ENCODE data around the gene STIM2.
"Not testable (repeated sequence)": the region's sequence is repeated elsewhere in the genome, so short reads cannot be mapped to it uniquely, and the experiment has no call there.

Gene STIM2

GRCh38 chr4:26953366-26953765, 92.7 kb downstream of the STIM2 start:
- DNase-seq (ENCODE audit: low read depth): no peak

DNA sequence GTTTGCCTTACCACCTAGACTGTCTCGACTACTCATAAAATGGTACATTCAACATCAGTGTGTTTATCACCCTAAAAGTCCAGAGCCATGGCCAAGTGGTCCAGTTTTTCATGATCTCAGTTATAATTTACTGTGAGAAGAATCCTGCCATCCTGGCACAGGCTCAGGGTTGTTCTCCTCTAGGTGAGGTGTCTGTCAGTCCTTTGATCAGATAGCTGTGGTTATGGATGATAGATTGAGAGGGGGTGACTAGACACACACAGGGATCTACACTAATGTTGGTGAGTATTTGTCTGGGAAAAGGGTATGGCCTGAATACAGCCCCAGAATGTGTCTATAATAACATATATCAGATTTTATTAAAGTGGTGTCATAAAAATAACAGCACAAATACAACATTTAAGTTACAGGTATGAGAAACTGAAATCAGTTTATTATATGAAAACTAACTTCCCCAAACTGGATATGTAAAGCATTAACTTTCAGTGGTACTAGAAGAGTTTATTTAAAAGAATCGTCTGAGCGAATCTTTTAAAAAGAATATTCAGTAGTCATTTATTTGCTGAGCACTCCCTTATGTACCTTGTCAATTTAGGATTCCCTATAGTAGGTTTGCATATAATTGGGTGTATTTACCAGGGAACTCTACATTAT, 93.3 kb downstream of the STIM2 start:
- DNase-seq (ENCODE audit: low read depth): no peak

DNA sequence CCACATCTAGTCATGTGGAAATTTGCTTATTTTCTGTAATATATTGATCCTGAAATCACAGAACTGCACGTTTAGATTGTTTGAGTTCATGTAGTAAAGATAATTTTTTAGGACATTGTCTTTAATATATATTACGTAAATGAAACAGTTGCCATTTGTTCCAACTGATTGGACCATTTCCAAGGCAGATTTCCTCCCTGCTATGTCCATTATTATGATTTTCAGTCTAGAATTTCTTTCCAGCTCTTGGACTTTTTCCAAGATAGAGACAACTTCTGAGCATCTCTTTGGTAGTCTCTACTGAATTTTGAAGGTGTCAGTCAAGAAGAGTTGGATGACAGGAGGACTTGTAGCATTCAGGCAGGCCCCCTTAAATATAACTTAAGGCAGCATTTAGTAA, 94.6 kb downstream of the STIM2 start:
- DNase-seq (ENCODE audit: low read depth): no peak

DNA sequence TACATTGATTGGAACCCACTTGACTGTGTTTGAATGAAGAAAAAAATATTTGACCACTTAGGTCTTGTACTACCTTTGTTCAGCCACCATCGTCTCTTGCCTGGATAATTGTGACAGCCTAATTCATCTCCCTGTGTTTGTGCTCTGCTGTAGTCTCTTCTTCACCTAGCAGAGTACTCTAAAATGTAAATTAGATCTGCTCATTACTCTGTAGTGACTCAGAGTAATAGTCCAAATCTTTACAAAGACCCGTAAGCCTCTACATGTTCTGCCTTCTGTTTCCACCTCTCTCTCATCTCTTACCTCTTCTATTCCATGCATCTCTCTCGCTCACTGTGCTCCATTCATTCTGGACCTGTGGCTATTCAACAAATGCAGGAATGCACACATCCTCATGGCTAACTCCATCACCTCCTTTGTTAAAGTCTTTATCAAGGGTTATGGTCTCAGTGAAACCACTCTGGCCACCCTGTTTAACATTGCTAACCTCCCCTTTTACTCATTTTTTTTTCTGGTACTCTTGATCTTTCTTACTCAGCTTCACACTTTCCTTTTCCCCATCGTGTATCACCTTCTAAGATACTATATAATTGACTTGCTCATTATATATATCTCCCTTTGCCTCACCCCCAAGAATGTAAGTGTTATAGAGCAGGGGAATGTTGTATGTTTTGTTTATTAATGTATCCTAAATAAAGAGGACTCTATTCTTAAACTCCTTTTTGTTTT, 98.4 kb downstream of the STIM2 start:
- DNase-seq (ENCODE audit: low read depth): no peak

- no peak for DNase-seq (ENCODE audit: low read depth)
These were observed 99.0 kb downstream of the STIM2 start for GRCh38 chr4:26959654-26960047.

DNA sequence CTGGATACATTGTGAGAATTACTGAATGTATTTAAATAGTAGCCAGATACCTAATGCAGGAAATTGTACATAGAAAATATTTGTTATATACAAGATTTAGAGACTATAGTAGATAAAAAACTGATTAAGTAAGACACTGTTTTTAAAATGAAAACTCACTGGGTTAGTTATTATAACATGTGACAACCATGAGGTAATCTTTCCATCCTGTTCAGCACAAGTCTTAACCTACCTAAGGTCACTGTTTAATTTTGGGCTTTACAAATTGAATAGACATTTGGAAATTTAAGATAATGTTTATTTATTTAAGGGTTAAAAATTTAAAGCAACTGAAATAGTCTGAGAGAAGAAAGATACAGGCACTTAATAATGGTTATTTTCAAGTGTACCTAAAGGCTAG, 102.1 kb downstream of the STIM2 start:
- no peak for DNase-seq (ENCODE audit: low read depth)

DNA sequence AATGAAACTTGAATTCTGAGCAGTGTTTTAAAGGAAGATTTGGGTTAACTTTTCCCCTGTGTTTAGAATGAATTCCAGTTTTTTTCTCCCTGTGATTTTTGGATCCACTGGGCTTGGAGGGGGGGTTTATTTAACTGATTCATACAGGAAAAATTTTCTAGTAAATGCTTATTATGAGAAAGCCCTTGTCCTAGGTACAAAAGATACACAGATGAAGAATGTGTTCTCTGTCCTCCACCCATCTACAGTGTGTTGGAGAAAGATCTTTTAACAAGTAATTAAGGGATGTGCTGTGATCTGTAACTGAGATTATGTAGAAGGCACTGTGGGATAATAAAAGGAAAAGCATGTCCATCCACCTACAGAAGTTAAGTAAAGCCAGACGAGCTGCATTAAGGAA, 103.9 kb downstream of the STIM2 start:
- DNase-seq (ENCODE audit: low read depth): no peak

- DNase-seq (ENCODE audit: low read depth): no peak
These were observed 104.4 kb downstream of the STIM2 start for GRCh38 chr4:26964994-26965393.

DNA sequence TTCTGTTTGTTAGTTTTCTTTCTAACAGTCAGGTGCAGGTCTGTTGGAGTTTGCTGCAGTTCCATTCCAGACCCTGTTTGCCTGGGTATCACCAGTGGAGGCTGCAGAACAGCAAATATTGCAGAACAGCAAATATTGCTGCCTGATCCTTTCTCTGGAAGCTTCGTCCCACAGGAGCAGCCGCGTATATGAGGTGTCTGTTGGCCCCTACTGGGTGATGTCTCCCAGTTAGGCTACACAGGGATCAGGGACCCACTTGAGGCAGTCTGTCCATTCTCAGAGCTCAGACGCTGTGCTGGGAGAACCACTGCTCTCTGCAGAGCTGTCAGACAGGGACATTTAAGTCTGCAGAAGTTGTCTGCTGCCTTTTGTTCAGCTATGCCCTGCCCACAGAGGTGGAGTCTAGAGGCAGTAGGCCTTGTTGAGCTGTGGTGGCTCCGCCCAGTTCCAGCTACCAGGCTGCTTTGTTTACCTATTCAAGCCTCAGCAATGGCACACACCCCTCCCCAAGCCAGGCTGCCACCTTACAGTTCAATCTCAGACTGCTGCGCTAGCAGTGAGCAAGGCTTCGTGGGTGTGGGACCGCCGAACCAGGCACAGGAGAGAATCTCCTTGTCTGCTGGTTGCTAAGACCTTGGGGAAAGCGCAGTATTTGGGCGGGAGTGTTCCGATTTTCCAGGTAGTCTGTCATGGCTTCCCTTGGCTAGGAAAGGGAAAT, 115.0 kb downstream of the STIM2 start:
- DNase-seq (ENCODE audit: low read depth): not testable (repeated sequence)

GRCh38 chr4:26978387-26979053, 117.9 kb downstream of the STIM2 start:
- DNase-seq (ENCODE audit: low read depth): no peak

GRCh38 chr4:26984896-26985295, 124.3 kb downstream of the STIM2 start:
- no peak for DNase-seq (ENCODE audit: low read depth)

DNA sequence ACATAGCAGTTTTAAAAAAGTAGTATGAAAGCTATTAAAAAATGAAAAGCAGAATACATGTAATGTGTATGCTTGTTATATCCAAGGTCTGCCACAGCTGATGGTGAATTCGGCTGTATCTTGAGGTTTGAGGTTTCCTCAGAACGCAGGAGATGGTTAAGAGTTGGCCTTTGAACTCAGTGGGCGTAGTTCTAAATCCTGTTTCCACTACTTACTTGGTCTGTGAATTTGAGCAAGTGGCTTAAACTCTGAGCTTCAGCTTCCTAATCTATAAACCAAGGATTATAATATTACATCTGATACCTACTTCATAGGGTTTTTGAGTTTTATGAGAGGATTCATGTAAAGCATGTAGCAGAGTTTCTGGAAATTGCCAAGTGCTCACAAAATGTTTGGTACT, 125.2 kb downstream of the STIM2 start:
- no peak for DNase-seq (ENCODE audit: low read depth)

DNA sequence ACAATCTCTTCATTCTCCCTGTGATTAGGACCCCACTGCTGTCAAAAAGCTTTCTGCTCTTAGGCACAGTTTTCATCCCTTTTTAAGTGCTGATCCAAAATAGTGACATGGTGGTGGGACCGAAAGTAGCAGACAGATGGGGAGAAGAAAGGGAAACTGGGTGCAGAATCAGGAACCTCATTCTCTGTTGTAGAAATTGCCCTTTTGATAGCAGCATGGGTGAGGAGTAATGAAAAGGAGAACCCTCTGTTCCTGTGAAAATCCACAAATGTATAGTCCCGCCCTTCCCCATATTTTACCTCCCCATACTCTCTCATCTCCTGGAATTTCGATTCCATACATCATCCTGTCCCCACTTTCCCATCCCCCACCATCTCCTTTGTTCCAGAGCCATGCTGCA, 126.5 kb downstream of the STIM2 start:
- DNase-seq (ENCODE audit: low read depth): no peak

GRCh38 chr4:26991057-26991456, 130.4 kb downstream of the STIM2 start:
- no peak for DNase-seq (ENCODE audit: low read depth)

DNA sequence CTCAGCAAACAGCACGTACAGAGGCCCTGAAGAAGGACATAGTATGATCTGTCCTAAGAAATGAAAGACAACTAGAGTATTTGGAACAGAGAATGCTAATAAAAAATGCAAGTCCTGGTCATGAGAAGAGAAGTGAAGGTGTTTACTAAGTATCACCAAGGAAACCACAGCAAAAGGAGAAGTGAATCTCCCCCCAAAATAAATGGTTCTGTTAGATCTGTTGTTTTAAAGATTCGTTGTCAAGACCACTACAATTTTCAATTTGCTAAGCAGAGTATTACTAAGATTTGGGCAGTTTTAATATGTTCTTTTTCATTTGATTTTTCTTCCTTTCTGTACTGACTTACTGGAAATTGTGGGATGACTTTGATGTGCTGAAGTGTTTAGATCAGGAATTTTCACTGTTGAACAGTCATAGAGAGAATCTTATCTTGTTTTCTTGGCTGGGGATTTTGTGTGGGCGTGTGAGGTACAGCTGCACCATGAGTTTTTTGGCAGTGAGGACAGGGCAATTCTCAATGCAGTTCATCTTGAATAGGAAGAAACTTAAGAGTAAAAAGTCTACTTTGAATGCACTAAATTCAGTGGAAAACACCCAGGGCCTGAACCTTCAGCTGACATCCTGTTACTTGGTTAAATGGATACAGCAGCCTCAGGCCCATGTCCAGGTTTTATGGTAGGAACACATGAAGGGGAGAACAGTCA, 132.2 kb downstream of the STIM2 start:
- no peak for DNase-seq (ENCODE audit: low read depth)

DNA sequence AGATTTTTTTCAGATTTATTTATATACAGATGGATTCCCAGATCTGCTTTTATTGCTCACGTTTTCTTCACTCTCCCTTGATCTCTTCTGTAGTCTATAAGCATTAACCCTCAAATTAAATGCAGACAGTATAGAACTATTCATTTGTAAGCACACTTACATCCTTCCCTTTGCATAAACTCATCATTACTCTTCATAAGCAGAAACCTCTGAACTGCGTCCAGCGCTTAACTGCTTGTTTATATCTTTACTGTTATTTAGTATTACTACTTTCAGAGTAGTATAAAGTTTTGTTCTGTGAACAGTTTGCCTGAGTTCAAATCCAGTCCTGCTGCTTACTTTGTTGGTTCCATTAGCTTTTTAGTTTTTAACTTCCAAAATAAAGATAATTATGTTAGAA, 132.9 kb downstream of the STIM2 start:
- no peak for DNase-seq (ENCODE audit: low read depth)

GRCh38 chr4:26993967-26994366, 133.3 kb downstream of the STIM2 start:
- no peak for DNase-seq (ENCODE audit: low read depth)

- no peak for DNase-seq (ENCODE audit: low read depth)
These were observed 134.7 kb downstream of the STIM2 start for GRCh38 chr4:26995316-26995715.

- no peak for DNase-seq (ENCODE audit: low read depth)
These were observed 136.1 kb downstream of the STIM2 start for GRCh38 chr4:26996745-26997144.

DNA sequence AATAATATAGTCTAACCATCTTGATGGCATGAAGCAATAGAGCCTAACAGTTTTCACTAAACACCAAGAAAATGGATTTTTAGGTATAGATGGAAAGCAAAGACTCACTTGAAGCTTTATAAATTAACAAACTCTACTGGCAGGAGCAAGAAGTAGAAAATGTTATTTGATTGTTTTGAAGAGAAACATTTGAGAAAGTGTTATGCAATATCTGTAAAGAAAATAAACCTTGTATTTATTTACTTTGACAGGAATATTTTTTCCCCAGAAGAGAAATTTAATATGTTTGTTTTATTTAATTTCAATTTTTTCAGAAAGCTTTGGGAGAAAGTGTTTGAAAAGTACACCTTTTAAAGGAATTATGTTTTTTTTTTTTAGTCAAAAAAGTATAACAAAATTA, 139.0 kb downstream of the STIM2 start:
- DNase-seq (ENCODE audit: low read depth): no peak

DNA sequence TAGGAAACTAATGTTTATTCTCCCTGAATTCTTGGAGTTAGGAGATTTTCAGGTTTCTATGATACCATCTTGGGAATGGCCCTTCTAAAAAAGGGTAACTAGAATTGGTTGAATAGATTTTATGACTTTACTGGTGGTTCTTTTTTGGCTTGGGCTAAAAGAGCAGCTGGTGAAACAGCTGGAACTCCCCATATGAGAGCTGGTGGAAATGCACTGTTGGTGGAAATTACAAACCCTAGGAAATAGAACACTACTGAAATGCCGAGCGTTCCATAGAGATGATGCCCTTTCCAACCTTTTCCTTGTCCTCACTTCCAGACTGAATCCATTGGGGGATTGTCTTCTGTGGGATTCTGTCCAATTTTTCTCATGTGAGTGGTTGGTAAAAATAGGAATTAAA, 139.5 kb downstream of the STIM2 start:
- no peak for DNase-seq (ENCODE audit: low read depth)

DNA sequence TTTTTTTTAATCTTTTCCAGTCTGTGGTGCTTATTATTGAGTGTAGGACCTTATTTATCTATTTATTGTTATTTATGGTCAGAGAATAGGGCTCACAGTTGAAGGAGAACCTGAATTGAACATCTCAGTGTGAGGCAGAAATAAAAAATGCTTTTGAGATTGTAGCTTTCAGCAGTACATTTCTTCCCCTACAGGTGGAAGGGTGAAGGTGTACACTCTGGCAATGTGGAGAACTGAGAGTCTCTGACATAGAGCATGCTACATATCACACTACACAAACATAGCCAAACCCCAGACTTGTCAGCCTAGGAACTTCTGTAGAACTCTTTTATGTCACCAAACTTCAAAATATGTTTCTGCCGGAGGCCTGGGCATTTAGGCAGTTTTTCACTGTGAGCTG, 140.2 kb downstream of the STIM2 start:
- no peak for DNase-seq (ENCODE audit: low read depth)
